SK-N-SH treated with all-trans-retinoic acid at 6 μM for 48 hours (cell line): ENCODE measurements around the gene APBB1.

Source experiments
- ATAC-seq: fragments of 200-7000 bp; cut with Tn5 transposase; 3 replicates; pipeline ENCODE4 v1.9.1; 2020; ENCODE audit warnings: mild to moderate bottlenecking, moderate library complexity
- ARNTL ChIP-seq: fragments of 450-650 bp; formaldehyde crosslinking; IDR thresholded peaks from 2 replicates; pipeline ENCODE4 v1.5.0; 2020; ENCODE audit warnings: low read depth, mild to moderate bottlenecking, moderate library complexity, borderline replicate concordance
- BACH2 ChIP-seq: fragments of 250-450 bp; sonication (Bioruptor Pico); IDR thresholded peaks from 2 replicates; pipeline ENCODE4 v1.9.0; 2021; ENCODE audit warnings: mild to moderate bottlenecking, borderline replicate concordance
- CREB5 ChIP-seq: fragments of 250-450 bp; sonication (Bioruptor Pico); IDR thresholded peaks from 2 replicates; pipeline ENCODE4 v1.5.1; 2020; ENCODE audit warnings: low read depth, mild to moderate bottlenecking, moderate library complexity
- CSDC2 ChIP-seq: fragments of 250-450 bp; sonication (Bioruptor Pico); IDR thresholded peaks from 2 replicates; pipeline ENCODE4 v1.5.0; 2020; ENCODE audit warnings: mild to moderate bottlenecking, moderate library complexity
- ESRRG ChIP-seq: fragments of 250-450 bp; sonication (Bioruptor Pico); IDR thresholded peaks from 2 replicates; pipeline ENCODE4 v1.6.1; 2021; ENCODE audit warnings: mild to moderate bottlenecking
- ISL1 ChIP-seq: fragments of 250-450 bp; sonication (Bioruptor Pico); IDR thresholded peaks from 2 replicates; pipeline ENCODE4 v2.1.2; 2022; ENCODE audit warnings: mild to moderate bottlenecking, moderate library complexity
- OSR1 ChIP-seq: fragments of 250-450 bp; sonication (Bioruptor Pico); IDR thresholded peaks from 2 replicates; pipeline ENCODE4 v1.8.0; 2022; ENCODE audit warnings: moderate library complexity, mild to moderate bottlenecking, inconsistent platforms
- PATZ1 ChIP-seq: fragments of 250-450 bp; sonication (Bioruptor Pico); IDR thresholded peaks from 2 replicates; pipeline ENCODE4 v1.8.0; 2020; ENCODE audit warnings: mild to moderate bottlenecking, moderate library complexity, borderline replicate concordance
- POU6F1 ChIP-seq: fragments of 250-450 bp; sonication (Bioruptor Pico); IDR thresholded peaks from 2 replicates; pipeline ENCODE4 v1.8.0; 2021; ENCODE audit warnings: low read depth, mild to moderate bottlenecking, moderate library complexity, borderline replicate concordance
- PPARA ChIP-seq: fragments of 250-450 bp; sonication (Bioruptor Pico); IDR thresholded peaks from 2 replicates; pipeline ENCODE4 v1.5.0; 2020; ENCODE audit warnings: mild to moderate bottlenecking, borderline replicate concordance
- RARB ChIP-seq: fragments of 250-450 bp; sonication (Bioruptor Pico); IDR thresholded peaks from 2 replicates; pipeline ENCODE4 v1.8.0; 2021; ENCODE audit warnings: mild to moderate bottlenecking, moderate library complexity
- SNAI2 ChIP-seq: fragments of 250-450 bp; sonication (Bioruptor Pico); IDR thresholded peaks from 2 replicates; pipeline ENCODE4 v1.5.0; 2020; ENCODE audit warnings: mild to moderate bottlenecking, moderate library complexity
- TCF4 ChIP-seq: fragments of 250-450 bp; sonication (Bioruptor Pico); IDR thresholded peaks from 2 replicates; pipeline ENCODE4 v1.8.0; 2021; ENCODE audit warnings: mild to moderate bottlenecking, moderate library complexity, borderline replicate concordance
- TOX ChIP-seq: fragments of 250-450 bp; sonication (Bioruptor Pico); IDR thresholded peaks from 2 replicates; pipeline ENCODE4 v1.8.0; 2021; ENCODE audit warnings: mild to moderate bottlenecking, moderate library complexity, borderline replicate concordance
- TSHZ2 ChIP-seq: fragments of 250-450 bp; sonication (Bioruptor Pico); IDR thresholded peaks from 2 replicates; pipeline ENCODE4 v1.5.0; 2020; ENCODE audit warnings: mild to moderate bottlenecking, moderate library complexity
- ZC3H10 ChIP-seq: fragments of 250-450 bp; sonication (Bioruptor Pico); IDR thresholded peaks from 2 replicates; pipeline ENCODE4 v1.5.1; 2021; ENCODE audit warnings: mild to moderate bottlenecking, moderate library complexity
- ZFP3 ChIP-seq: fragments of 250-450 bp; sonication (Bioruptor Pico); IDR thresholded peaks from 2 replicates; pipeline ENCODE4 v1.5.0; 2020; ENCODE audit warnings: mild to moderate bottlenecking, moderate library complexity
- ZFP30 ChIP-seq: fragments of 450-650 bp; formaldehyde crosslinking; IDR thresholded peaks from 2 replicates; pipeline ENCODE4 v1.5.0; 2022; ENCODE audit warnings: mild to moderate bottlenecking, moderate library complexity
- ZNF565 ChIP-seq: fragments of 450-650 bp; formaldehyde crosslinking; conservative IDR thresholded peaks from 2 replicates; pipeline ENCODE4 v1.5.0; 2020; ENCODE audit warnings: low read depth, mild to moderate bottlenecking, moderate library complexity
- ZNF70 ChIP-seq: fragments of 450-650 bp; formaldehyde crosslinking; IDR thresholded peaks from 2 replicates; pipeline ENCODE4 v1.5.0; 2020; ENCODE audit warnings: mild to moderate bottlenecking, moderate library complexity
- ZNF8 ChIP-seq: fragments of 450-650 bp; formaldehyde crosslinking; IDR thresholded peaks from 2 replicates; pipeline ENCODE4 v1.5.0; 2020; ENCODE audit warnings: mild to moderate bottlenecking, moderate library complexity

APBB1 gene

GRCh38 chr11:6405052-6405667 is 13.7 kb downstream of the APBB1 start:
- no peak for TF ChIP-seq RARB (CRISPR knock-in tag)
- TF ChIP-seq ISL1 = no peak
- no peak for TF ChIP-seq PATZ1
- no peak for TF ChIP-seq CREB5 (CRISPR knock-in tag)
- no peak for TF ChIP-seq TCF4 (CRISPR knock-in tag)
- no peak for TF ChIP-seq SNAI2
- no peak for TF ChIP-seq ZNF565 (CRISPR knock-in tag)
- TF ChIP-seq ZC3H10 (CRISPR knock-in tag) = no peak
- TF ChIP-seq TOX (CRISPR knock-in tag) = no peak
- TF ChIP-seq POU6F1 (CRISPR knock-in tag) = no peak
- no peak for TF ChIP-seq TSHZ2 (CRISPR knock-in tag)
- TF ChIP-seq OSR1 (CRISPR knock-in tag) = no peak
- no peak for TF ChIP-seq CSDC2 (CRISPR knock-in tag)
- TF ChIP-seq ZFP3 (CRISPR knock-in tag) = no peak
- TF ChIP-seq ZNF8 (CRISPR knock-in tag) = no peak
- TF ChIP-seq ZNF70 (CRISPR knock-in tag) = no peak
- no peak for TF ChIP-seq BACH2
- TF ChIP-seq ARNTL (CRISPR knock-in tag) = no peak
- ATAC-seq = no peak; the same call in 2 of the 3 replicates

- peak; percentile 27; the same call in 1 of the 3 replicates for ATAC-seq
- TF ChIP-seq ZC3H10 (CRISPR knock-in tag) (no peak), TSHZ2 (CRISPR knock-in tag) (no peak), CREB5 (CRISPR knock-in tag) (no peak), OSR1 (CRISPR knock-in tag) (no peak), ZNF565 (CRISPR knock-in tag) (no peak), PATZ1 (no peak), ISL1 (no peak), PPARA (no peak), TOX (CRISPR knock-in tag) (no peak), CSDC2 (CRISPR knock-in tag) (no peak), BACH2 (no peak), ESRRG (CRISPR knock-in tag) (no peak), ZFP3 (CRISPR knock-in tag) (no peak), POU6F1 (CRISPR knock-in tag) (no peak), ZFP30 (no peak), ZNF8 (CRISPR knock-in tag) (no peak)
These were observed 14.4 kb downstream of the APBB1 start for GRCh38 chr11:6404342-6405051.
